NCI-H226 (cell line): ENCODE measurements around the gene SLC4A1AP.

Experiments used
- DNase-seq: peaks from one replicate; pipeline ENCODE4 v3.0.0-alpha.2; 2015

The SLC4A1AP gene

GRCh38 chr2:27723372-27724144 is 59.9 kb downstream of the SLC4A1AP start:
- DNase-seq = peak; percentile 52

- DNase-seq = no peak
These were observed 60.5 kb downstream of the SLC4A1AP start for GRCh38 chr2:27724191-27724590.

GRCh38 chr2:27724905-27725701 is 61.4 kb downstream of the SLC4A1AP start:
- DNase-seq = no peak

GRCh38 chr2:27727257-27727656 is 63.6 kb downstream of the SLC4A1AP start:
- DNase-seq = peak; percentile 17

- DNase-seq = no peak
These were observed 64.6 kb downstream of the SLC4A1AP start for GRCh38 chr2:27728081-27728858.

GRCh38 chr2:27729198-27729597 is 65.5 kb downstream of the SLC4A1AP start:
- no peak for DNase-seq

- DNase-seq = no peak
These were observed 65.9 kb downstream of the SLC4A1AP start for GRCh38 chr2:27729614-27730013.

GRCh38 chr2:27730261-27730662 is 66.6 kb downstream of the SLC4A1AP start:
- no peak for DNase-seq

- no peak for DNase-seq
These were observed 67.4 kb downstream of the SLC4A1AP start for GRCh38 chr2:27730980-27731691.

- DNase-seq = no peak
These were observed 70.6 kb downstream of the SLC4A1AP start for GRCh38 chr2:27734305-27734704.

- DNase-seq = peak; percentile 71
These were observed 71.7 kb downstream of the SLC4A1AP start for GRCh38 chr2:27735263-27735904.

GRCh38 chr2:27736031-27736889 is 72.6 kb downstream of the SLC4A1AP start:
- DNase-seq = peak; percentile 17

- DNase-seq = no peak
These were observed 73.2 kb downstream of the SLC4A1AP start for GRCh38 chr2:27736890-27737204.

GRCh38 chr2:27737676-27738348 is 74.1 kb downstream of the SLC4A1AP start:
- peak; percentile 88 for DNase-seq

- no peak for DNase-seq
These were observed 74.8 kb downstream of the SLC4A1AP start for GRCh38 chr2:27738349-27739057.

- DNase-seq = no peak
These were observed 75.3 kb downstream of the SLC4A1AP start for GRCh38 chr2:27739058-27739373.

- DNase-seq = no peak
These were observed 78.0 kb downstream of the SLC4A1AP start for GRCh38 chr2:27741673-27742072.

- DNase-seq = no peak
These were observed 78.9 kb downstream of the SLC4A1AP start for GRCh38 chr2:27742571-27742970.
